HEK293 (cell line): ENCODE measurements around the gene ALDH7A1.

Experiments
- ATF2 ChIP-seq: fragments of 450-650 bp; formaldehyde crosslinking; IDR thresholded peaks from 2 replicates; pipeline ENCODE4 v1.5.1; 2016; ENCODE audit warnings: missing biosample characterization, missing genetic modification characterization, low read depth
- ZNF561 ChIP-seq: fragments of 450-650 bp; IDR thresholded peaks from 2 replicates; pipeline ENCODE4 v1.5.1; 2018; ENCODE audit warnings: missing biosample characterization, missing genetic modification characterization, borderline replicate concordance
- TF ChIP-seq, protein P1 (sequence below): fragments of 450-650 bp; formaldehyde crosslinking; IDR thresholded peaks from 2 replicates; pipeline ENCODE4 v1.5.1; 2016; ENCODE audit warnings: missing biosample characterization, missing genetic modification characterization
- TF ChIP-seq, protein P2 (sequence below): sonication (generic); formaldehyde crosslinking; IDR thresholded peaks from 2 replicates; pipeline ENCODE4 v1.8.1; 2022; ENCODE audit warnings: mild to moderate bottlenecking, moderate library complexity, missing genetic modification reagents

- TF ChIP-seq, protein P1, sequence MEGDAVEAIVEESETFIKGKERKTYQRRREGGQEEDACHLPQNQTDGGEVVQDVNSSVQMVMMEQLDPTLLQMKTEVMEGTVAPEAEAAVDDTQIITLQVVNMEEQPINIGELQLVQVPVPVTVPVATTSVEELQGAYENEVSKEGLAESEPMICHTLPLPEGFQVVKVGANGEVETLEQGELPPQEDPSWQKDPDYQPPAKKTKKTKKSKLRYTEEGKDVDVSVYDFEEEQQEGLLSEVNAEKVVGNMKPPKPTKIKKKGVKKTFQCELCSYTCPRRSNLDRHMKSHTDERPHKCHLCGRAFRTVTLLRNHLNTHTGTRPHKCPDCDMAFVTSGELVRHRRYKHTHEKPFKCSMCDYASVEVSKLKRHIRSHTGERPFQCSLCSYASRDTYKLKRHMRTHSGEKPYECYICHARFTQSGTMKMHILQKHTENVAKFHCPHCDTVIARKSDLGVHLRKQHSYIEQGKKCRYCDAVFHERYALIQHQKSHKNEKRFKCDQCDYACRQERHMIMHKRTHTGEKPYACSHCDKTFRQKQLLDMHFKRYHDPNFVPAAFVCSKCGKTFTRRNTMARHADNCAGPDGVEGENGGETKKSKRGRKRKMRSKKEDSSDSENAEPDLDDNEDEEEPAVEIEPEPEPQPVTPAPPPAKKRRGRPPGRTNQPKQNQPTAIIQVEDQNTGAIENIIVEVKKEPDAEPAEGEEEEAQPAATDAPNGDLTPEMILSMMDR (tag by site-specific recombination): no peak
- TF ChIP-seq, protein P2, sequence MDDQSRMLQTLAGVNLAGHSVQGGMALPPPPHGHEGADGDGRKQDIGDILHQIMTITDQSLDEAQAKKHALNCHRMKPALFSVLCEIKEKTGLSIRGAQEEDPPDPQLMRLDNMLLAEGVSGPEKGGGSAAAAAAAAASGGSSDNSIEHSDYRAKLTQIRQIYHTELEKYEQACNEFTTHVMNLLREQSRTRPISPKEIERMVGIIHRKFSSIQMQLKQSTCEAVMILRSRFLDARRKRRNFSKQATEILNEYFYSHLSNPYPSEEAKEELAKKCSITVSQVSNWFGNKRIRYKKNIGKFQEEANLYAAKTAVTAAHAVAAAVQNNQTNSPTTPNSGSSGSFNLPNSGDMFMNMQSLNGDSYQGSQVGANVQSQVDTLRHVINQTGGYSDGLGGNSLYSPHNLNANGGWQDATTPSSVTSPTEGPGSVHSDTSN (CRISPR knock-in tag): no peak
- TF ChIP-seq ATF2 (tag by site-specific recombination) (no peak), ZNF561 (tag by site-specific recombination) (no peak)
These were observed 83.1 kb downstream of the ALDH7A1 start for GRCh38 chr5:126511961-126512360.
